HG03039 (cell line): ENCODE measurements around the gene BCAR3.

Experiments
- ATAC-seq: cut with Tn5 transposase; IDR thresholded peaks from one replicate; pipeline ENCODE4 v1.9.1; 2021; ENCODE audit warnings: mild to moderate bottlenecking, moderate library complexity; ENCODE audit not compliant: unreplicated experiment

The BCAR3 gene

GRCh38 chr1:93518516-93518915, 163.1 kb downstream of the BCAR3 start:
- no peak for ATAC-seq

- no peak for ATAC-seq
Measured at GRCh38 chr1:93516164-93516563, 165.5 kb downstream of the BCAR3 start.
